Measurements from ENCODE around the gene OR2A5.

DNA sequence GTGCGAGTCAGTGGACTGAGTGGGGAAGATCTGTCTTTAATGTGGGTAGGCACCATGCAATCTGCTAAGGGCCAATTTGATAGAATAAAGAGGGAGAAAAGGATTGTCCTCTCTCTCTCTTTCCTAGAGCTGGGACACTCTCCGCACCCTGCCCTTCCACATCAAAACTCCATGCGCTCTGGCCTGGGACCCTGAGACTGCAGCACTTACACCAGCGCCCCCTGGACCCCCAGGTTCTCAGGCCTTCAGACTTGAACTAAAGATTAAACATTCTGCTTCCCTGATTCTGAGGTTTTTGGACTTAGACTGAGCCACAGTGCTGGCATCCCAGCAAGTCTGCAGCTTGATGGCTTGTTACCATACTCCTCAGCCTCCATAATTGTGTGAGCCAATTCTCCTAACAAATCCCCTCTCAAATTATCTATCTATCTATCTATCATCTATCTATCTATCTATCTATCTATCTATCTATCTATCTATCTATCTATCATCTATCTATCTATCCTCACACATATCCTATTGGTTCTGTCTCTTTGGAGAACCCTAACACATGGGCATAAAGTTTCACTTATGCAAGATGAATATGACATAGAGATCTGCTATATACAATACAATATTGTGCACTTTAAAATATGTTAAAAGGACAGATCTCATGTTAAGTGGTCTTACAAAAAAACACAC, 22.4 kb upstream of the OR2A5 start:
- TF ChIP-seq, protein P1, sequence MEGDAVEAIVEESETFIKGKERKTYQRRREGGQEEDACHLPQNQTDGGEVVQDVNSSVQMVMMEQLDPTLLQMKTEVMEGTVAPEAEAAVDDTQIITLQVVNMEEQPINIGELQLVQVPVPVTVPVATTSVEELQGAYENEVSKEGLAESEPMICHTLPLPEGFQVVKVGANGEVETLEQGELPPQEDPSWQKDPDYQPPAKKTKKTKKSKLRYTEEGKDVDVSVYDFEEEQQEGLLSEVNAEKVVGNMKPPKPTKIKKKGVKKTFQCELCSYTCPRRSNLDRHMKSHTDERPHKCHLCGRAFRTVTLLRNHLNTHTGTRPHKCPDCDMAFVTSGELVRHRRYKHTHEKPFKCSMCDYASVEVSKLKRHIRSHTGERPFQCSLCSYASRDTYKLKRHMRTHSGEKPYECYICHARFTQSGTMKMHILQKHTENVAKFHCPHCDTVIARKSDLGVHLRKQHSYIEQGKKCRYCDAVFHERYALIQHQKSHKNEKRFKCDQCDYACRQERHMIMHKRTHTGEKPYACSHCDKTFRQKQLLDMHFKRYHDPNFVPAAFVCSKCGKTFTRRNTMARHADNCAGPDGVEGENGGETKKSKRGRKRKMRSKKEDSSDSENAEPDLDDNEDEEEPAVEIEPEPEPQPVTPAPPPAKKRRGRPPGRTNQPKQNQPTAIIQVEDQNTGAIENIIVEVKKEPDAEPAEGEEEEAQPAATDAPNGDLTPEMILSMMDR (IDR thresholded peaks at IDR 0.05 in 4 of 5, conservative IDR thresholded peaks at IDR 0.05 in 1 of 5): no peak
- no peak for TF ChIP-seq POLR2A (IDR thresholded peaks at IDR 0.05)
